ENCODE results near the gene DUSP28. TPM values are rescaled to one million over a fixed set of nuclear protein-coding genes. Genes with fewer than 3 reads are reported as not detected.

Gene DUSP28
- total RNA-seq, 1 donor from 2014 or later, result 10.9 TPM

DNA sequence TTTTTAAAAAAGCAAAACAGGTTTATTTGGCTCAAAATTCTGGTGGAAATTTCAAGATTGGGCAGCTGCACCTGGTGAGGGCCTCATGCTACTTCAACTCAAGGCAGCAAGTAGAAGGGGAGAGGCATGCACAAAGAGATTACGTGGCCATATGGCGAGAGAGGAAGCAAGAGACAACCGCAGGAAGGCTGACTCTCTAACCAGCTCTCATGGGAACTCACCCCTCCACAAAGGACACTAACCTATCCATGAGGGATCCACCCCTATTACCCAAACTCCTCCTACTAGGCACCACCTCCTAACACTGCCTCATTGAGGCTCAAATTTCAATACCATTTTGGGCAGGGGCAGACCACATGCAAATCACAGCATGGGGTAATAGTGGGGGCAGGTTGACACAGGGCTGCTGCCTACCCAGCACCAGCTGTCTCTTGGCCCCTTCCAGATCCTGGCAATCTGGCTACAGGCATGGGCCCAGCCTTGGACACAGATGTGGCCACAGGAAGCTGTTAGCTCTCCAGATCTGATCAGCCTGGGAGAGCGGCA is 24.4 kb downstream of the DUSP28 start:
- intact Hi-C loops (cut with micrococcal nuclease), result no loop called here

DNA sequence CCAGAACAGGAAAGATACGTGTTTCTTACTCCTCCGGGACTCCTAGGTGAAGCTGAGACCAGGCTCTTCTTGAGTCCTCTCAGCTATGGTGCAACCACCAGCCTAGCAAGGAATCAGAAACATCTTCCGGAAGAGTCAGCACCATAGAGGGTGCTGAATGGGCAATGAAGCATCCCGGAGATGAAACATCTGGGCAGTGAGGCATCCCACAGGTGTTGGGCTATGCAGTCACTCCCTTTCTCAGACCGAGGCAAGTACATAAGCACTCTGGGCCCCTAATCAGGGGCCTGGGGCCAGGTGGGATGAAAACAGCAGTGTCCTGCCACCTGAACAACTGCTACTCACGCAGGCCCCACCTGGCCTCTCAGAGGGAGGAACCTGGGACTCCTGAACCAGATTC is 24.9 kb downstream of the DUSP28 start:
- intact Hi-C loops (cut with micrococcal nuclease), result no loop called here

GRCh38 chr2:240585681-240586197 is 25.6 kb downstream of the DUSP28 start:
- intact Hi-C loops (cut with micrococcal nuclease), result loop anchor here (1.0 kb wide), 9 partner anchors 19 to 1296 kb away; partner anchors contain the start of genes GPR35, HDLBP, SEPTIN2 and STK25

- intact Hi-C loops (cut with micrococcal nuclease), result loop anchor here (1.0 kb wide), 9 partner anchors 20 to 1295 kb away; partner anchors contain the start of genes GPR35, HDLBP, SEPTIN2 and STK25
Measured at GRCh38 chr2:240586198-240586918, 26.2 kb downstream of the DUSP28 start, which contains the start of gene CAPN10. CAPN10 (plus strand) TSS chr2:240586734; CDS start chr2:240586912, 178 bp downstream.

- intact Hi-C loops (cut with micrococcal nuclease), result loop anchor here (1.0 kb wide), 9 partner anchors 21 to 1294 kb away; partner anchors contain the start of genes GPR35, HDLBP, SEPTIN2 and STK25
Measured at GRCh38 chr2:240586919-240587800, 27.0 kb downstream of the DUSP28 start.

GRCh38 chr2:240588006-240588655 is 28.0 kb downstream of the DUSP28 start:
- intact Hi-C loops (cut with micrococcal nuclease), result no loop called here

GRCh38 chr2:240588669-240589068 is 28.5 kb downstream of the DUSP28 start:
- intact Hi-C loops (cut with micrococcal nuclease), result no loop called here

DNA sequence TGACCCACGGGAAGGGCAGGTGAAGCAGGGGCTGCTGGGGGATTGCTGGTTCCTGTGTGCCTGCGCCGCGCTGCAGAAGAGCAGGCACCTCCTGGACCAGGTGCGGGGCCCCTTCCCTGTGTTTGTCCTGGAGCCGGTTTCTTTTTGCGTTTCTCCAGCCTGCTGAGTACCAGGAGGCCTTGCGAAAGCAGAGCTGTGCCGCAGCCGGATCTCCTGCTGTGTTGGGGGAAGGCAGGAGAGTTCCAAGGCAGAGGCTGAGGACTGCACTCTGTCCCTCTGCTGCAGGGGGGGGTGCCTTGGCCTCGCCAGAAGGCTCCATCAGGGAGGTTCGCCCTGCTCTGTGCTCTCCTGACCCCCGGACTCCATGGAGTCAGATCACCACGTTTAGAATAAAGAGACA is 29.2 kb downstream of the DUSP28 start:
- intact Hi-C loops (cut with micrococcal nuclease), result no loop called here

- intact Hi-C loops (cut with micrococcal nuclease), result no loop called here
Measured at GRCh38 chr2:240589850-240590525, 29.8 kb downstream of the DUSP28 start.

DNA sequence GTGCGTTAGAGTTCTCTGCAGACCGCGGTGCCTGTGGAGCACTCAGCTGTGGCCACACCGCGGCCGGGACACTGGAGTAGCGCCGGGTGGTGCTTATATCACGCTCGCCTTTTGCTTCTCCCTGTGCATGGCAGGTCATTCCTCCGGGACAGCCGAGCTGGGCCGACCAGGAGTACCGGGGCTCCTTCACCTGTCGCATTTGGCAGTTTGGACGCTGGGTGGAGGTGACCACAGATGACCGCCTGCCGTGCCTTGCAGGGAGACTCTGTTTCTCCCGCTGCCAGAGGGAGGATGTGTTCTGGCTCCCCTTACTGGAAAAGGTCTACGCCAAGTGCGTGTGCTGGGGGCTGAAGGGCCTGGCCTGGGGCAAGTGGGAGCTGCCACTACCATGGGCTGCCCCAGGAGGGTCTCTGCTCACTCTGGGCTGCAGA is 30.5 kb downstream of the DUSP28 start:
- intact Hi-C loops (cut with micrococcal nuclease), result no loop called here

DNA sequence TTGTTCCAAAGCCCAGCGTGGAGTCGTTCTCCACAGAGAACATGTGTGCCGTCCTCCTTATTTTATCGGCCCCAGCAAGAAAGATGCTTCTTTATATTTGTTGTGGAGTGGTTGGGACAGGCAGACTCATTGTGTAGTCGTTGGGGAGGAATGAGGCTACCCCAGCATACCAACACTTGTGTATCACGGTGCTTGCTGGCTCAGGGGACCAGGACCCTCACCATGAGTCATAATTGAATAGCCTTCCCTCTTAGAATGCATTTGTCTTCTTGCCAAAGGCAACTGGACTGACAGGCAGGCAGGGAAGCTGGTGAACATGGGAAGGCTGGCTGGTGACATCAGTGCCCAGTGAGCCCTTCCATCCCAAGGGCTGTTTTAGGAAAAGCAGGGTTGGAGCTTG is 31.1 kb downstream of the DUSP28 start:
- intact Hi-C loops (cut with micrococcal nuclease), result no loop called here

DNA sequence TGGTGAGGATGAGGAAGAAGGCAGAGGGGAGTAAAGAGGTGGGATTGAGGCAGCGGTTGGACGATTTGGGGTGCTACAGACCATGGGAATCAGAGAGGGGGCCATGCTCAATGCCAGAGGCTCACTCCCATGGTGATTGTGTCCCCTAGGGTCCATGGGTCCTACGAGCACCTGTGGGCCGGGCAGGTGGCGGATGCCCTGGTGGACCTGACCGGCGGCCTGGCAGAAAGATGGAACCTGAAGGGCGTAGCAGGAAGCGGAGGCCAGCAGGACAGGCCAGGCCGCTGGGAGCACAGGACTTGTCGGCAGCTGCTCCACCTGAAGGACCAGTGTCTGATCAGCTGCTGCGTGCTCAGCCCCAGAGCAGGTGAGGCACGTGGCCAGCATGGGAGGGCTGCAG is 31.6 kb downstream of the DUSP28 start:
- intact Hi-C loops (cut with micrococcal nuclease), result no loop called here

DNA sequence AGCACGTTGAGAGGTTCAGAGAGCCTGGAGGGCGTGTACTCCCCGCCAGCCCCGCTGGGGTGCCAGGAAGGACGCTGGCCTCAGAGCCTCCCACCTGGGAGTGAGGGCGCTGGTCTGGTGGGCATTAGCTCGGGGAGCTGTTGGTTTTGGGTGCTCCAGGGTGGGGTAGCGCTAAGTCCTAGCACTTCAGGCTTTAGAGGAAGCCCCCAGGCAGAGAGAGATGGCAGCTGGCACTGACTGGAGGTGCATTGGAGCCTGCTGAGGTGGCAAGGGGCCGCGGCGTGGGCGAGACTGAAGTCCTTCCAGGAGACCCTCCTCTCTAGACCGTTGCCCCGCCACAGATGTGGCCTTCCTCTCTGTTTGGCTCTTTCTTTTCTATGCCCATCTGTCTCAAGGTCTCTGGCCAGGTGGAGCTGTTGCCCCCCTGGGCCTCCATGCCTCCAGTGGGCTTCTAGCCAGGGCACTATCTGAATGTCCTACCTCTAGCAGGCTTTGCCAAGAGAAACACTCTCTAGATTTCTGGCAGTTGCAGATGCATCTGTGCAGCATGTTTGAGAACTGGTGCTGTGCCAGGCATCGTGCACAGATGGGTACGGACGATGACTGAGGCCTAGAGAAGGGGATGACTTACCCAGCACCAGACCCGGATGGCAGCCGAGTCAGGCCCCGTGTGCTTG is 33.0 kb downstream of the DUSP28 start:
- intact Hi-C loops (cut with micrococcal nuclease), result no loop called here

- intact Hi-C loops (cut with micrococcal nuclease), result no loop called here
Measured at GRCh38 chr2:240593703-240594451, 33.7 kb downstream of the DUSP28 start.

DNA sequence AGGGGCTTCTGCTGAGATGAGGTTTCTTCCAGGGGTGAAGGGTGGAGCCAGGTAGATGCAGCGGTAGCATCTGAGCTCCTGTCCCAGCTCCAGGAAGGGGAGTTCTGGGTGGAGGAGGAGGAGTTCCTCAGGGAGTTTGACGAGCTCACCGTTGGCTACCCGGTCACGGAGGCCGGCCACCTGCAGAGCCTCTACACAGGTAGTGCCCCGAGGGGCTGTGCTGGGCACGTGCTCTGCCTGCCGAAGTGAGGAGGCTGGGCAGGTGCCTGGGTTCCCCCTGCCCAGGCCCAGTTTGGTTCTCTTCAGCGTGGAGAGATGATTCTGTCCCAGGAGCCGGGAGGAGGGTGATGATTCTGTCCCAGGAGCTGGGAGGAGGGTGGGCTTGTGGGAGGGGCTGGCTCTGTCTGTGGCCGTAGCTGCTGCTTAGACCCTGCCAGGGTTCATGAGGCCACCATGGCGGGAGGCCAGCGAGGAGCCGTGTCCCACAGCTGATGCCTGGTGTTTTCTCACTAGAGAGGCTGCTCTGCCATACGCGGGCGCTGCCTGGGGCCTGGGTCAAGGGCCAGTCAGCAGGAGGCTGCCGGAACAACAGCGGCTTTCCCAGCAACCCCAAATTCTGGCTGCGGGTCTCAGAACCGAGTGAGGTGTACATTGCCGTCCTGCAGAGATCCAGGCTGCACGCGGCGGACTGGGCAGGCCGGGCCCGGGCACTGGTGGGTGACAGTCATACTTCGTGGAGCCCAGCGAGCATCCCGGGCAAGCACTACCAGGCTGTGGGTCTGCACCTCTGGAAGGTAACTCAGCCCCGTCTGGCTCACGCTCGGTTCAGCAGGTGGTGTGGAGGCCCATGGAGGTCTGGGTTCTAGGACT is 34.6 kb downstream of the DUSP28 start:
- intact Hi-C loops (cut with micrococcal nuclease), result no loop called here

- intact Hi-C loops (cut with micrococcal nuclease), result no loop called here
Measured at GRCh38 chr2:240595381-240596079, 35.4 kb downstream of the DUSP28 start.

- intact Hi-C loops (cut with micrococcal nuclease), result no loop called here
Measured at GRCh38 chr2:240596080-240596460, 35.9 kb downstream of the DUSP28 start.

Data from T-helper 1 cell treated with Interleukin-12 subunit alpha and Interleukin-12 subunit beta and Interleukin-4 antibody, amounts not matched to agents 30 ng/mL and 1 ng/mL, for 36 hours (primary cell).